HCT116 (cell line): ENCODE data around the gene AFAP1L1.

Experiments used
- CEBPB ChIP-seq: IDR thresholded peaks from 2 replicates; pipeline ENCODE4 v1.6.1; 2012; ENCODE audit warnings: low read depth
- CTCF ChIP-seq, 3 experiments: fragments of 200-600 bp in 1 of 3; sonication (generic) in 1 of 3; IDR thresholded peaks in 2 of 3; conservative IDR thresholded peaks in 1 of 3; 2 replicates each; pipeline ENCODE4 v1.5.1; 2012 to 2017; ENCODE audit warnings: low read depth in 2 of 3, low read length in 2 of 3, antibody characterized with exemption in 1 of 3, borderline replicate concordance in 1 of 3, control low read depth in 1 of 3, mild to moderate bottlenecking in 1 of 3, mixed read lengths in 1 of 3, mixed run types in 1 of 3, moderate library complexity in 1 of 3; ENCODE audit not compliant: insufficient read depth in 1 of 3
- JUND ChIP-seq: IDR thresholded peaks from 2 replicates; pipeline ENCODE4 v1.6.1; 2012
- REST ChIP-seq: IDR thresholded peaks from 2 replicates; pipeline ENCODE4 v1.6.1; 2012; ENCODE audit warnings: low read depth
- SP1 ChIP-seq: IDR thresholded peaks from 2 replicates; pipeline ENCODE4 v1.6.1; 2012; ENCODE audit warnings: low read depth

- TF ChIP-seq CEBPB, result no peak
- TF ChIP-seq JUND, result no peak
- no peak for TF ChIP-seq SP1
- TF ChIP-seq CTCF (IDR thresholded peaks at IDR 0.05 in 2 of 3, conservative IDR thresholded peaks at IDR 0.05 in 1 of 3; ENCODE audit: borderline replicate concordance in 1 of 3, insufficient read depth in 1 of 3, low read depth in 2 of 3, low read length in 2 of 3), result no peak
- TF ChIP-seq REST, result no peak
These were observed 90.9 kb downstream of the AFAP1L1 start for GRCh38 chr5:149362541-149362940.
